Fibroblast of gingiva (primary cell): Measurements from ENCODE around the gene ENPP3.

ENCODE experiments used
- DNase-seq: peaks from one replicate; pipeline ENCODE4 v3.0.0-alpha.2; 2011; ENCODE audit warnings: low read depth

The ENPP3 gene

GRCh38 chr6:131765081-131765803, 128.1 kb downstream of the ENPP3 start:
- peak; percentile 79 for DNase-seq

DNA sequence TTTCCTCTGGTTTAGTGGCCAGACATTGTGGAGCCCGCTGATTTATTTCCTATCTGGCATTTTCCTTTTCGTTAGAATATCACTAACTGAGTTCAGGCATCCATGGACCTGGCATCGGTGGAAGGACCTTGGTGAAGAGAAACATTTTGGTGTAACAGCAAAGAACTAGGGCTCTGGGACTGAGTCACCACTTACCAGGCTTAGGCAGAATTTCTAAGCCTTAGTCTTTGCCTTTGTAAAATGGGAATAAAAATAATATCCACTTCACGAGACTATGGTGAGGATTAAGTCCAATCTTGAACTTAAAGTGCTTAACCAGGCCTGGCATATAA, 128.7 kb downstream of the ENPP3 start:
- DNase-seq, result no peak

DNA sequence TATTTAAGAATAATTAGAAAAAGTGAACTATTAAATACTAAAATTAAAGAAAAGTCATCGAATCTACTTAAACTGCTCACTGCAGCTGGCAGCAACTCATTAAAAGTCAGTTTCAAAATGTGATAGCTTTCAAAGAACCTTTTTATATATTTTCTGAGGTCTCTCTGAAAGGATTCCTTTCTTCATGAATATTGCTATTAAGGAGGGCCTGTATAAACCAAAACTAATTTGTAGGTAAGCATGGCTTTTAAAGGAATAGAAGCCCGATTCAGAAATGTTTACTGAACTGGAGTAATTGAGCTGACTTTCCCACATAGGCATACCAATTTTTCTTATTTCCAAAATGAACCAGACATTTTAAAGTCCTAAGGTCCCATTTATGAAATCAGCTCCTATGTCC, 129.5 kb downstream of the ENPP3 start:
- DNase-seq, result no peak

DNA sequence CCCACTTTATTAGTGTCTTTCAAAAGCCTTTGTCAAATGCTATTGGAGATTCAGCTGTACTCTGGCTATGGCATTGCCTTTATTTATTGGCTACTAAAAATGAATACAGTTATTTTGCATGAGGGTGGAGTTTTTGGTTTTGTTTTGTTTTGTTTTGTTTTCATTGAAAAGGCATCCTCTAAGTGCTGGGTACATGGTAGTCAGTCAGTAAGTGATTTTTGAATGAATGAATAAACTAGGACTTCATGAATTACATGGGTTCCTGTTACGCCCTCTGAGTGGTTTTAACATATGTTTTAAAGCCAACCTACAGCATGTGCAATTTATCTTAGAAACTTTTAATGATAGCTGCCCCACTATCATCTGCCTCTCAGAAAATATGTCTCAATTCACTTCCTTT, 131.9 kb downstream of the ENPP3 start:
- no peak for DNase-seq

DNA sequence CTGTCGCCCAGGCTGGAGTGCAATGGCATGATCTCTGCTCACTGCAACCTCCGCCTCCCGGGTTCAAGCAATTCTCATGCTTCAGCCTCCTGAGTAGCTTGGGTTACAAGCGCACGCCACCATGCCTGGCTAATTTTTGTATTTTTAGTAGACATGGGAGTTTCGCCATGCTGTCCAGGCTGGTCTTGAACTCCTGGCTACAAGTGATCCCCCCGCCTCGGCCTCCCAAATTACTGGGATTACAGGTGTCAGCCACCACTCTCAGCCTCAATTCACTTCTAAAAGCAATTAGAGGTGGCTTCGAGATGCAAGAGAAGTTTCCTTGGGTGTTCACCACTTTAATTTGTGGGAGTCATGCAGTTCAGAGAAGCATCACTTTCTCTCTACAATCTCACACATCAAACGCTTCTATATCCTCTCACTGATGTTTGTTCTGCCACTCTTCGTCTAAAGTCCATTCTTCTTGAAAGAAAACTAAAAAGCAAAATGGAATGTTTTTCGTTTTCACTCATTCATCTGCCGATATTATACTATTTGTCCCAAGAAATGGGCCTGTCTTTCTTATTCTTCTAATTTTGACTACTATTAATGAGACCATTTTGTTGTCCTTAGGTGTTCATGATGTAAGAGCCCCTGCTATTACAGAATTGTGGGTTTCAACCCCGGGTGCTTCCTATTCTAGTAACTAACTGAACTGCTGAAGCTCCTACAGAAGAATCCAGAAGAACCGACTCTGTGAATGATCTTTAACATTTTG, 132.5 kb downstream of the ENPP3 start:
- DNase-seq, result no peak

- DNase-seq, result no peak
These were observed 133.7 kb downstream of the ENPP3 start for GRCh38 chr6:131770776-131771175.

GRCh38 chr6:131773284-131773950, 136.3 kb downstream of the ENPP3 start:
- DNase-seq, result peak; percentile 65

- DNase-seq, result no peak
These were observed 138.8 kb downstream of the ENPP3 start for GRCh38 chr6:131775886-131776285.

DNA sequence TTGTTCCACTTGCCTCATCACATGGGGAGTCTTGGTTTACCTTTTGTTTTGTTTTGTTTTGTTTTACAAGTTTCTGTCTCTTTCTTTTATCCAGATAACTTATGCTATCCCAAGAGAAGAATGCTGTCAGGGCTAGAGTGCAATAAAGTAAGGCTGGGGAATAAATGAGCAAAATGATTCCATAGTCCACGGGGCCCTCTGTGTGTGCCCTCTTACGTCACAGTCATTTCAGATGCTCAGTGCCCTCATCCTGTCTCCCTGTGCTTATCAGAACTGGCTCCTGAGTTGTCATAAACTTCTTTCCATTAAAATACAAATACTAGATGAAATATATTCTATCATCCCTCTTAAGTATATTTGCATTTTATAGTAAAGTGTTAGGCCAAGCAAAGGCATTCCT, 139.9 kb downstream of the ENPP3 start:
- no peak for DNase-seq

DNA sequence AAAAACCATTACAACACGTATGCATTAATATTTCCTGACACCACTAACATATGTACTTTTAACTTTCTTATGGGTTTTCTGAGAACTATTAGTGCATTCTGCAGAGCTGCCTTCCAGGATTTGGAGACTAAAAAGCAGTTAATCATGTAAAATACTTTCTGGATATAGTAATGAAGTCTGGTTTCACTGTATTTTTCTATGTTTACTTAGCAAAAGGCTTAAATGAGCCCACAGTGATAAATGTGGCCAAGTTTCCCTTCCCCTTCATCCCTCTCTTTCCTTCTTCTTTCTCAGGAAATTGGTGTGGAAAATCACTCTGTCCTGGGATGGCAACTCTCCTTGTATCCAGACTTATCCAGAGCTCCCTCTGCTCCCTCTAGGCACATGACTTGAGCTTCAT, 141.1 kb downstream of the ENPP3 start:
- DNase-seq, result no peak

GRCh38 chr6:131779304-131779703, 142.2 kb downstream of the ENPP3 start:
- DNase-seq, result no peak

DNA sequence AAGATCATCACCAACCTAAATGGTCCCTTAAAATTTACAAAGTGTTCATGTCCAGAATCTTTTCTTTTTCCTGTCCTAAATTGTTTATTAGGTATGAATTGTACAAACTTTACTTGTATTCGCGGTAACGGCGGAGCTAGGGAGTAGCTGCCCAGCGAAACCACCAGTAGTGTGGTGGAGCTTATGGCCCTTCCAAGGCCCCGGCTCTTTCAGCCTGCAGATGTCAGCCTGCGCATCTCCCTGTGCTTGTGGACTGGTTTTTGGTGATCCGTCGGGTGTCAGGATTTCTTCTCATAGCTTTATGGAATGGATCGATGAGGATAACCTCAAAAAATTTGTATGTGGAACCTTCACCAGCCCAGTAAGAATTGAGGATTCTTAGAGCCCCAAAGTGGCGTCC, 143.5 kb downstream of the ENPP3 start:
- no peak for DNase-seq

- DNase-seq, result no peak
These were observed 144.6 kb downstream of the ENPP3 start for GRCh38 chr6:131781687-131782086.

- DNase-seq, result no peak
These were observed 145.7 kb downstream of the ENPP3 start for GRCh38 chr6:131782764-131783163.

- DNase-seq, result peak; percentile 88
These were observed 147.5 kb downstream of the ENPP3 start for GRCh38 chr6:131784561-131784960.

DNA sequence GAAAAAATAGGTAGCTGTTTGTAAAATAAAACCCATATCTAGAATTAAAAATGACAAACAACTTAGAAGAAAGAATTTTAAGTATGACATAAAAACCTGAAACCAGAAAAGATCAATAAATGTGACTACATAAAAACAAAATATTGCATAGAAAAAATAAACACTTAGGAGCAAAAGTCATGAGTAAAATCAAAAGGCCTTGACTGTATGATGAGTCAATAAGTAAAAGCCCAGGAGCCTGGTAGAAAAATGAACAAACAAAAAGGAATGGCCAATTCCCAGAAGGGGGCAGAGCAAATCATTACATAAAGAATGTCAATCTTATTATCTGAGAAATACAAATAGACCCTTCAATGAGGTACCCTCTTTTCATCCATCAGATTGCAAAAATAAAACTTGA, 150.0 kb downstream of the ENPP3 start:
- DNase-seq, result no peak

GRCh38 chr6:131787766-131788712, 150.9 kb downstream of the ENPP3 start:
- DNase-seq, result peak; percentile 58

DNA sequence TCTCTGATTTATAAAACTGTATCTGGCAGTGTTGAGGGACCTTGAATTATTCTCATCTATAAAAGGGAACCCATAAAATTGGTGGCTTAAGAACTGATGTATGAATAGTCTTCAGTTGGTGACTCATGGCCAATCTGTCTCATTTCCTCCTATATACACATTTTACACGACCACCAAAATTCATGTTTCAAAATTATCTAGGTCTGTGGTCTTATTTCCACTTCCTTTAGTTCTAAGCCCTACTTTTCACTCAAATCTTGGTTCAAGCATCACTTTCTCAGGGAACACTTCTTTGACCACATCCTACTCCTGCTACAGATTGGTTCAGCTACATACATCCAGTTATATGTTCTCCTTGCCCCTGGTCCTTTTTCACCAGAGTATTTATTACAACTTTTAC, 152.1 kb downstream of the ENPP3 start:
- no peak for DNase-seq

DNA sequence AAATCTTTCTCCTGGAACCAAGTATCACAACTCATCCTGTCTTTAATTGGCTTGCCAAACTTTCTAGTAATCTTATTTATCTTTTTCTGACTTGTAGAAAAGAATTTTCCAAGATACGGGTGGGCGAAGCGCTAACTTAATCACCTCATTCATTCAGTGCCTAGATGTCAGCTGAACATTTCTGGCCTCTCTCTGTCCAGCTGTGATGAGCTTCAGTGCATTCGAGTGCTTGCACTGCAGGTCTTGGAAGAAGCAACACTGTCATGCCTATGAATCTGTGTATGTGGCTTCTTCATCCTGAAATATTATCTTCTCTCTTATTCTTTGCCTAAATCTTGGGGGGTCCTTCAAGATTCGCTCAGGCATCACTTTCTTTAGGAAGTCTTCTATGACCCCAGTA, 154.4 kb downstream of the ENPP3 start:
- DNase-seq, result no peak

DNA sequence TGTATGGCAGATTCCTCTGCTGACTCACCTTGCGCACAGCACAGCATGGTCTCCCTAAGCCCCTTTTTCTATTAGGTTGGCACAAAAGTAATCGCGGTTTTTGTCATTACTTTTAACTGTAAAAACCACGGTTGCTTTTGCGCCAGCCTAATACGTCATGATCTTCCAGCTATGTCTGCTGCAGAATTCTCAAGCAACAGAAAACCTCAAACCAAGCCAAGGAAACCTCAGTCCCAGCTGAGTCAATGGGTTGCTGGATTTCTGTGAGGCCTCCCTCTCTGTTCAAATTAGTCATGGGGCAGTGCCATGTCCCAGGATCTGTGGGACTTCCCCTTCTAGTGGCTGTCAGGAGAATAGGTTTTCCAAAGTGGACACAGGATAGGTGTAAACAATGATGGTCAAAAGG, 155.0 kb downstream of the ENPP3 start:
- no peak for DNase-seq

- no peak for DNase-seq
These were observed 158.3 kb downstream of the ENPP3 start for GRCh38 chr6:131795366-131795765.
